ENCODE data around the gene ANKRD12.

- TF ChIP-seq, protein P1, sequence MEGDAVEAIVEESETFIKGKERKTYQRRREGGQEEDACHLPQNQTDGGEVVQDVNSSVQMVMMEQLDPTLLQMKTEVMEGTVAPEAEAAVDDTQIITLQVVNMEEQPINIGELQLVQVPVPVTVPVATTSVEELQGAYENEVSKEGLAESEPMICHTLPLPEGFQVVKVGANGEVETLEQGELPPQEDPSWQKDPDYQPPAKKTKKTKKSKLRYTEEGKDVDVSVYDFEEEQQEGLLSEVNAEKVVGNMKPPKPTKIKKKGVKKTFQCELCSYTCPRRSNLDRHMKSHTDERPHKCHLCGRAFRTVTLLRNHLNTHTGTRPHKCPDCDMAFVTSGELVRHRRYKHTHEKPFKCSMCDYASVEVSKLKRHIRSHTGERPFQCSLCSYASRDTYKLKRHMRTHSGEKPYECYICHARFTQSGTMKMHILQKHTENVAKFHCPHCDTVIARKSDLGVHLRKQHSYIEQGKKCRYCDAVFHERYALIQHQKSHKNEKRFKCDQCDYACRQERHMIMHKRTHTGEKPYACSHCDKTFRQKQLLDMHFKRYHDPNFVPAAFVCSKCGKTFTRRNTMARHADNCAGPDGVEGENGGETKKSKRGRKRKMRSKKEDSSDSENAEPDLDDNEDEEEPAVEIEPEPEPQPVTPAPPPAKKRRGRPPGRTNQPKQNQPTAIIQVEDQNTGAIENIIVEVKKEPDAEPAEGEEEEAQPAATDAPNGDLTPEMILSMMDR (IDR thresholded peaks at IDR 0.05), result no peak
- TF ChIP-seq POLR2A (IDR thresholded peaks at IDR 0.05), result no peak
These were observed 11.6 kb downstream of the ANKRD12 start for GRCh38 chr18:9148203-9148552.
